ENCODE results near the gene WWOX. TPM values are rescaled to one million over a fixed set of nuclear protein-coding genes. Genes with fewer than 3 reads are reported as not detected.

The WWOX gene
- total and polyA plus RNA-seq, 2 of the 8 experiments (the other 6 are each of a cell fraction or from before 2014, with no cell fraction given), result 5.4 to 16.7 TPM

- no peak overlapping the region for H2AFZ ChIP-seq (ENCODE audit: low read length)
- H3K79me1 ChIP-seq (ENCODE audit: low read depth, low read length), result no peaks in the 10 kb centered on the region
- TF ChIP-seq BRCA1 (IDR thresholded peaks at IDR 0.05; ENCODE audit: low read depth, low read length), result no peak
- no peak for TF ChIP-seq TCF12 (IDR thresholded peaks at IDR 0.05; ENCODE audit: low read depth, low read length)
- no peak for TF ChIP-seq SP4 (IDR thresholded peaks at IDR 0.05; ENCODE audit: low read length)
- no peak for TF ChIP-seq POLR2AphosphoS5 (IDR thresholded peaks at IDR 0.05; ENCODE audit: low read depth, low read length)
- TF ChIP-seq CTBP2 (IDR thresholded peaks at IDR 0.05; ENCODE audit: borderline replicate concordance, insufficient read depth, insufficient read length, low read length), result no peak
- no peak for TF ChIP-seq SIRT6 (IDR thresholded peaks at IDR 0.05; ENCODE audit: low read length)
- H2BK12ac ChIP-seq (ENCODE audit: low read depth, low read length), result no peak overlapping the region
- H3K9ac ChIP-seq (replicated peaks in 1 of 4; ENCODE audit: extremely low read depth in 1 of 4, low read depth in 3 of 4, low read length in 3 of 4), result no peak overlapping the region
- H3K23ac ChIP-seq (ENCODE audit: insufficient read length), result no peak overlapping the region
- no peaks in the 10 kb centered on the region for H3K36me3 ChIP-seq (ENCODE audit: control insufficient read depth in 2 of 4, insufficient read depth in 4 of 4, low read length in 3 of 4)
- 0 out of 2 replicates have a peak overlapping the region, but pooled peaks have one; percentile 43 for H2BK20ac ChIP-seq (ENCODE audit: low read length)
- H4K5ac ChIP-seq (ENCODE audit: insufficient read length, low read depth, low read length), result no peak overlapping the region
- POLR2A ChIA-PET (ENCODE audit: partially characterized antibody), result no interaction called here
- no peaks in the 10 kb centered on the region for H3K9me3 ChIP-seq (ENCODE audit: insufficient read depth in 2 of 2, low read depth in 1 of 2, low read length in 1 of 2)
- WGBS, 2 experiments (ENCODE audit: extremely low coverage in 1 of 2, insufficient coverage in 1 of 2, insufficient read length in 1 of 2, insufficient replicate concordance in 2 of 2, low coverage in 1 of 2, low lambda C conversion rate in 2 of 2, missing lambda C conversion rate in 1 of 2), result 79% methylated on average over 6 of the region's 6 CpGs; no CpG with 5 or more reads in 1 of the 2 experiments
- no peak overlapping the region for H2BK15ac ChIP-seq (ENCODE audit: low read length)
- no peaks in the 10 kb centered on the region; the same call in 1 of the 2 replicates for H3K23me2 ChIP-seq (ENCODE audit: low read depth, low read length)
- no peak overlapping the region for H3K4ac ChIP-seq (replicated peaks; ENCODE audit: insufficient read length, low read depth, low read length)
- H3K4me2 ChIP-seq (ENCODE audit: insufficient read depth in 1 of 2, low read depth in 2 of 2, low read length in 2 of 2), result peak overlapping the region; percentile 28 to 34; a peak in 3 of 4 replicates
- H3K27me3 ChIP-seq (replicated peaks in 1 of 4; ENCODE audit: control insufficient read depth in 3 of 4, extremely low read depth in 1 of 4, insufficient read depth in 3 of 4, low read length in 3 of 4), result no peaks in the 10 kb centered on the region
- H3K14ac ChIP-seq (ENCODE audit: insufficient read length), result no peak overlapping the region
- H4K8ac ChIP-seq (ENCODE audit: extremely low read depth, insufficient read depth, low read length), result no peak overlapping the region
- no peak overlapping the region for H3K56ac ChIP-seq (replicated peaks; ENCODE audit: insufficient read length, low read depth, low read length)
- H3K79me2 ChIP-seq (ENCODE audit: control insufficient read depth in 1 of 2, insufficient read depth in 2 of 2, low read length in 2 of 2), result no peaks in the 10 kb centered on the region
- peak overlapping the region; percentile 66 for H2BK120ac ChIP-seq (replicated peaks; ENCODE audit: low read depth, low read length)
- no peaks in the 10 kb centered on the region for H4K20me1 ChIP-seq (replicated peaks in 1 of 2; ENCODE audit: control insufficient read depth in 1 of 2, insufficient read depth in 2 of 2, low read length in 2 of 2)
- CTCF ChIA-PET (ENCODE audit: partially characterized antibody), result interaction anchor here (0.5 kb wide), 1 partner anchor 1327 kb away, joined by 3 read pairs; no protein-coding TSS in a partner anchor
- DNase-seq (ENCODE audit: low read depth in 1 of 2, low spot score in 2 of 2), result no peak
- peak overlapping the region in 1 of 4 experiments; percentile 27; a peak in 1 of 8 replicates for H3K4me3 ChIP-seq (ENCODE audit: extremely low read depth in 1 of 4, insufficient read depth in 2 of 4, low read depth in 3 of 4, low read length in 4 of 4)
- no peak overlapping the region for H2BK5ac ChIP-seq (ENCODE audit: low read depth, low read length)
- H3K18ac ChIP-seq (ENCODE audit: extremely low read depth, low read length), result no peak overlapping the region; the same call in 1 of the 2 replicates
- H3K4me1 ChIP-seq (replicated peaks in 1 of 4; ENCODE audit: control insufficient read depth in 3 of 4, insufficient read depth in 4 of 4, low read length in 3 of 4), result peaks cover 6 to 18% (median 12%) of the 10 kb centered on the region in 4 experiments; a peak in 5 of 7 replicates
- no peak overlapping the region for H2AK5ac ChIP-seq (ENCODE audit: low read depth, low read length)
- H3K27ac ChIP-seq (ENCODE audit: low read depth, low read length), result no peak overlapping the region
- no peak for FAIRE-seq
- H4K91ac ChIP-seq (replicated peaks; ENCODE audit: insufficient read length, low read length), result no peak overlapping the region
Measured at GRCh38 chr16:78605548-78606101, 506.2 kb downstream of the WWOX start.

Data from H1 (cell line).